ENCODE results near the gene GJB5.

GRCh38 chr1:34746101-34746500, 8.7 kb upstream of the GJB5 start:
- TF ChIP-seq CTCF (IDR thresholded peaks at IDR 0.05; ENCODE audit: poor library complexity, severe bottlenecking) (no peak), EZH2 (IDR thresholded peaks at IDR 0.05; ENCODE audit: borderline replicate concordance, insufficient read depth, low read length, poor library complexity, severe bottlenecking) (no peak), POLR2AphosphoS5 (IDR thresholded peaks at IDR 0.05) (no peak), SMC3 (conservative IDR thresholded peaks at IDR 0.05; ENCODE audit: poor library complexity) (no peak), EP300 (conservative IDR thresholded peaks at IDR 0.05; ENCODE audit: poor library complexity, severe bottlenecking) (no peak), TAF1 (IDR thresholded peaks at IDR 0.05; ENCODE audit: low read depth) (no peak), MXI1 (conservative IDR thresholded peaks at IDR 0.05; ENCODE audit: poor library complexity, severe bottlenecking) (no peak), RAD21 (conservative IDR thresholded peaks at IDR 0.05) (no peak), REST (IDR thresholded peaks at IDR 0.05; ENCODE audit: borderline replicate concordance) (no peak)

Data from neural cell (in vitro differentiated cells).